ENCODE data around the gene PIN1. TPM values are rescaled to one million over a fixed set of nuclear protein-coding genes. Genes with fewer than 3 reads are reported as not detected.

The PIN1 gene
- total and polyA plus RNA-seq, 4 experiments from 2014 or later: 72.1 to 167 (median 81.0) TPM

DNA sequence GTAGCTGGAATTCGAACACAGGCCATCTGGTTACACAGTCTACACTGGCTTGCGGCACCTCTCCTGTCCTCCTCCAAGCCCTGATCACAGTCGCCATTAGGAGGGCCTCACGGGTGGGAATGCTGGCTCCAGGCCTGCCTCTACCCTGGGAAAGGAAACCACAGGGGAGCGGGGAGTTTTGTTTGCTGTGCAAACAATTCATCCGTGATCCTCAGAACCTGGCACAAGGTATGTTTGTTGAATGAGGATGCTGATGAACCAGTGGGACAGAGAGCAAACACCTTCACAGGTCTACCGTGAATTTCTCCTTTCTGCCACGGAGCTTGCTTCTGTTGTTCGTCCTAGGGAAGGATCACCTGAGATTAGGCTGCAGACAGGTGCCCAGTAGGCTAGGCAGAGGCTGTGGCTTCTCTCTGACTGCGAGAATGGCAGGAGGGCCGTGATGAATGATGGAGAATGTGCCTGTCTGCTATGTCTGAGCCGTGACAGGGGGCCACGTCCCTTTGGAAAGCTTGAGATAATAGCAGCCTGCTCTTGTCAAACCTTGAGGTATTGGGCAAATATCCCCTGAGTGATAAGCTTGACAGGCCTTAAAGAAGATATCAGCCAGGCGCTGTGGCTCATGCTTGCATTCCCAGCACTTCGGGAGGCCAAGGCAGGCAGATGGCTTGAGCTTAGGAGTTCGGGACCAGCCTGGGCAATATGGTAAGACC lies 36.7 kb downstream of the PIN1 start:
- Mint-ChIP-seq H3K4me1 (peaks cover under 1 to 7% (median 3%) of the 10 kb centered on the region in 4 donors), H3K4me3 (no peak overlapping the region), H3K36me3 (no peaks in the 10 kb centered on the region), H3K27ac (peak overlapping the region in 1 of 7 donors; percentile 46), H3K9me3 (no peaks in the 10 kb centered on the region), H3K27me3 (no peaks in the 10 kb centered on the region)
- H3K27ac ChIP-seq (ENCODE audit: low read depth, low read length): no peak overlapping the region
- no peak overlapping the region for H3K4me3 ChIP-seq (ENCODE audit: low read length in 2 of 2)
- no peak for DNase-seq
- no peaks in the 10 kb centered on the region for H3K36me3 ChIP-seq (ENCODE audit: insufficient read depth, low read length)
- ChIA-PET CTCF (ENCODE audit: partially characterized antibody) (no interaction called here), POLR2A (ENCODE audit: partially characterized antibody) (interaction anchor here (1.0 kb wide), 1 partner anchor 37 kb away, joined by 3 read pairs; the partner anchor contains the start of gene PIN1)
- intact Hi-C loops (cut with micrococcal nuclease): no loop called here
- H3K9me3 ChIP-seq (ENCODE audit: control insufficient read depth in 1 of 2, low read length in 2 of 2): no peaks in the 10 kb centered on the region
- peaks cover 6% of the 10 kb centered on the region for H3K4me1 ChIP-seq (ENCODE audit: insufficient read depth, low read length)
- no peaks in the 10 kb centered on the region for H3K27me3 ChIP-seq (ENCODE audit: insufficient read depth, low read length)

DNA sequence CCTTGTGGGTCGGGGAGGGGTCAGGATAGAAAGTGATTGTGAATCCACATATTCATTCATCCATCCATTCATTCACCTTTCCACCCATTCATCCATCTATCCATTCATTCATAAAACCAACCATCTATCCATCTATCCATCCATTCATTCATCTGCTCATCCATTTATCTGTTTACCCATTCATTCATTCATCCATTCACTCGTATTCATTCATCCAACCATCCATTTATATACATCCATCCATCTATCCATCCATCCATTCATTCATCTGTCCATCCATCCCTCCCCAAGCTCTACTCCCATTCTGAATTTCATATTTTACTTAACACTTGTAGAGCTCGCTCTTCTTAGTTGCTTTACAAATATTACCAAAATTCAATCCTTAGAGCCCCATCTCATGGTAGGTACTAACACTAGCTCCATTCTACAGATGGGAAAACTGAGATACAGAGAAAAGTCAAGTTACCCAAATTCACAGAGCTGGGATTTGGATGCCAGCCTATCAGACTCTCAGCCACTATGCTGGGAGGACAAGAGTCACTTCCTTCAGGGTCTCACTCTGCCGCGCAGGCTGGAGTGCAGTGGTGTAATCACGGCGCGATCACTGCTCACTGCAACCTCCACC lies 37.6 kb downstream of the PIN1 start:
- no peaks in the 10 kb centered on the region for H3K27me3 ChIP-seq (ENCODE audit: insufficient read depth, low read length)
- H3K4me3 ChIP-seq (ENCODE audit: low read length in 2 of 2): no peak overlapping the region
- Mint-ChIP-seq H3K27me3 (no peaks in the 10 kb centered on the region), H3K36me3 (no peaks in the 10 kb centered on the region), H3K9me3 (no peaks in the 10 kb centered on the region), H3K27ac (no peak overlapping the region), H3K4me3 (no peak overlapping the region), H3K4me1 (no peaks in the 10 kb centered on the region)
- DNase-seq: no peak
- CTCF ChIA-PET (ENCODE audit: partially characterized antibody): interaction anchor here (1.2 kb wide), 1 partner anchor 26 kb away, joined by 3 read pairs; no protein-coding TSS in a partner anchor
- intact Hi-C loops (cut with micrococcal nuclease): no loop called here
- POLR2A ChIA-PET (ENCODE audit: partially characterized antibody): interaction anchor here (0.6 to 1.0 kb wide), 2 partner anchors 37 to 47 kb away, joined by 3 read pairs; partner anchors contain the start of gene PIN1
- no peak overlapping the region for H3K27ac ChIP-seq (ENCODE audit: low read depth, low read length)
- H3K36me3 ChIP-seq (ENCODE audit: insufficient read depth, low read length): no peaks in the 10 kb centered on the region
- H3K4me1 ChIP-seq (ENCODE audit: insufficient read depth, low read length): no peaks in the 10 kb centered on the region
- H3K9me3 ChIP-seq (ENCODE audit: control insufficient read depth in 1 of 2, low read length in 2 of 2): no peaks in the 10 kb centered on the region

DNA sequence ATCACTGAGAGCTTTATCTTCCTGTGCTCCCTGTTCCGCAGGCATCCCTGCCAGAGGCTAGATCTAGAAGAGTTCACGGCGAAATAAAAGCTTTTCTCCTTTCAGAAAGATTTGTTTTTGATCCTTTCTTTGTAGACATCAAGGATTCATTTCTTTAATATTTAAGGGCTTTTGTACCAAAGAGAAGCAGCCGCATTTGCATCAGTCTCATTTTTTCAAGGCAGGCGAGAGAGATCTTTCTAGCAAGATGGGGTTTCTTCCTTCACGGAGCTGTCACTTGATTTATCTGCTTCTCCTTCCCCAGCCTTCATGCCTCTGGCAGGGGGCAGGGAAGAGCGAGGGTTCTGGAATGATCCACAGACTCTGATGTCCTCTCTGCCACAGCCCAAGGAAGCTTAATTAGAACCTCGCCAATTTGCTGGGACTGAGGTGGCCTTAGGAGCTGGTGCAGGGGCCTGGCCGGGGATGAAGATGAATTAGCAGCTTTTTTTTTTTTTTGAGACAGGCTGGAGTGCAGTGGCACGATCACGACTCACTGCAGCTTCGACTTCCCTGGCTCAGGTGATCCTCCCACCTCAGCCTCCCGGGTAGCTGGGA lies 40.0 kb downstream of the PIN1 start:
- peaks cover 0 to 2% of the 10 kb centered on the region in 2 donors for H3K27me3 Mint-ChIP-seq
- H3K27ac Mint-ChIP-seq: no peak overlapping the region
- Histone ChIP-seq H3K27me3 (ENCODE audit: insufficient read depth, low read length) (no peaks in the 10 kb centered on the region), H3K36me3 (ENCODE audit: insufficient read depth, low read length) (no peaks in the 10 kb centered on the region), H3K27ac (ENCODE audit: low read depth, low read length) (no peak overlapping the region), H3K4me1 (ENCODE audit: insufficient read depth, low read length) (no peaks in the 10 kb centered on the region), H3K9me3 (ENCODE audit: control insufficient read depth in 1 of 2, low read length in 2 of 2) (no peaks in the 10 kb centered on the region), H3K4me3 (ENCODE audit: low read length in 2 of 2) (no peak overlapping the region)
- peaks cover 0 to 2% (median 0%) of the 10 kb centered on the region in 4 donors for H3K4me1 Mint-ChIP-seq
- no peak for DNase-seq
- no peak overlapping the region for H3K4me3 Mint-ChIP-seq
- no peaks in the 10 kb centered on the region for H3K9me3 Mint-ChIP-seq
- POLR2A ChIA-PET (ENCODE audit: partially characterized antibody): interaction anchor here (0.9 kb wide), 1 partner anchor 8 kb away, joined by 4 read pairs; no protein-coding TSS in a partner anchor
- intact Hi-C loops (cut with micrococcal nuclease): no loop called here
- CTCF ChIA-PET (ENCODE audit: partially characterized antibody): interaction anchor here (1.0 to 1.1 kb wide), 2 partner anchors 18 to 28 kb away, joined by 3 to 6 read pairs; no protein-coding TSS in a partner anchor
- no peaks in the 10 kb centered on the region for H3K36me3 Mint-ChIP-seq

DNA sequence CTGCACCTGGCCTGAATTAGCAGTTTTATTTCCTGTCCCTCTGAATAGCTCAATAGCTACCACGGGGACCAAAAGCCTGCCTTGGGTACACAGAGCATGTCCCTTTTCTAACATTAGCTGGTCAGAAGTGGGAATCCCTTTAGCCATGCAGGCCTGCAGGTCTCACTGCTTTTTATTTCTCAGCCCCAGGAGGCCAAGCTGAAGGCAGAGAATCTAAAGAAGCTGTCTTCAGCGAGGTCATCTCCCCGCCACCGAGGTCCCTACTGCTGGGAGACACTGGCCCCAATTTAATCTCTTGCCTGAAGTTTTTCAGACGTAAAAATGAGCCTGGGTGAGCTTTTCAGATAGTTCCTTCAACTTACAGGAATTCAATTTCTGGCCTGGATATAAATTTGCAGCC lies 40.7 kb downstream of the PIN1 start:
- peaks cover 0 to 2% (median 0%) of the 10 kb centered on the region in 4 donors for H3K4me1 Mint-ChIP-seq

DNA sequence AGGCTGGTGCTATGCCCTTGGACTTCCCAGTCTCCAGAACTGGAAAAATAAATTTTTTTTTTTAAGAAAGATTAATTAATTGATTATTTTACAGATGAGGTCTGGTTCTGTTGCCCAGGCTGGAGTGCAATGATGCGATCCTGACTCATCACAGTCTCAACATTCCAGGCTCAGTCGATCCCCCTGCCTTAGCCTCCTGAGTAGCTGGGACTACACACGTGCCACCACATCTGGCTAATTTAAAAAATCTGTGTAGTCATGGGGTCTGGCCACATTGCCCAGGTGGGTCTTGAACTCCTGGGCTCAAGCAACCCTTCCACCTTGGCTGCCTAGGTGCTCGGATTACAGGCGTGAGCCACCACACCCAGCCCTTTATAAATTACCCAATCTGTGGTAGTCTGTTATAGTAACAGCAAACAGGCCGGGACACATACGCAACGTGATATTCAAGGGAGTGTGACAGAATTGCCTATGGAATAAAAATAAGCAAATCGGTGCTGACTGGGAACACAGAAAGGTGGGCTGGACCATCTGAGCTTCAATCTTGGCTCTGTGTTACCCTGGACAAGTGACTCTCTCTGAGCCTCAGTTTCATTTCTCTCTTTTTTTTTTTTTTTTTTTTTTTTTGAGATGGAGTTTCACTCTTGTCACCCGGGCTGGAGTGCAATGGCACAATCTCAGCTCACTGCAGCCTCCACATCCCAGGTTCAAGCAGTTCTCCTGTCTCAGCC lies 42.8 kb downstream of the PIN1 start:
- ChIA-PET POLR2A (ENCODE audit: partially characterized antibody) (no interaction called here), CTCF (ENCODE audit: partially characterized antibody) (interaction anchor here (0.7 to 1.2 kb wide), 2 partner anchors 43 to 275 kb away, joined by 3 read pairs; partner anchors contain the start of gene PIN1)
- Histone ChIP-seq H3K27me3 (ENCODE audit: insufficient read depth, low read length) (no peaks in the 10 kb centered on the region), H3K4me1 (ENCODE audit: insufficient read depth, low read length) (no peaks in the 10 kb centered on the region), H3K4me3 (ENCODE audit: low read length in 2 of 2) (no peak overlapping the region), H3K27ac (ENCODE audit: low read depth, low read length) (no peak overlapping the region), H3K9me3 (ENCODE audit: control insufficient read depth in 1 of 2, low read length in 2 of 2) (no peaks in the 10 kb centered on the region), H3K36me3 (ENCODE audit: insufficient read depth, low read length) (no peaks in the 10 kb centered on the region)
- no peaks in the 10 kb centered on the region for H3K9me3 Mint-ChIP-seq
- H3K36me3 Mint-ChIP-seq: no peaks in the 10 kb centered on the region
- H3K4me1 Mint-ChIP-seq: peaks cover 0 to 2% (median 0%) of the 10 kb centered on the region in 4 donors
- intact Hi-C loops (cut with micrococcal nuclease): no loop called here
- no peak for DNase-seq
- H3K27me3 Mint-ChIP-seq: peaks cover 0 to 2% of the 10 kb centered on the region in 2 donors
- peak overlapping the region in 1 of 8 donors; percentile 60 for H3K4me3 Mint-ChIP-seq
- no peak overlapping the region for H3K27ac Mint-ChIP-seq

More for the DNA sequence above, 40.7 kb downstream of the PIN1 start:
- no peaks in the 10 kb centered on the region for H3K36me3 Mint-ChIP-seq
- Histone ChIP-seq H3K4me3 (ENCODE audit: low read length in 2 of 2) (no peak overlapping the region), H3K4me1 (ENCODE audit: insufficient read depth, low read length) (no peaks in the 10 kb centered on the region), H3K27ac (ENCODE audit: low read depth, low read length) (no peak overlapping the region), H3K27me3 (ENCODE audit: insufficient read depth, low read length) (no peaks in the 10 kb centered on the region), H3K36me3 (ENCODE audit: insufficient read depth, low read length) (no peaks in the 10 kb centered on the region), H3K9me3 (ENCODE audit: control insufficient read depth in 1 of 2, low read length in 2 of 2) (no peaks in the 10 kb centered on the region)
- H3K4me3 Mint-ChIP-seq: no peak overlapping the region
- intact Hi-C loops (cut with micrococcal nuclease): no loop called here
- H3K27me3 Mint-ChIP-seq: peaks cover 0 to 2% of the 10 kb centered on the region in 2 donors
- no peak overlapping the region for H3K27ac Mint-ChIP-seq
- ChIA-PET POLR2A (ENCODE audit: partially characterized antibody) (interaction anchor here (0.9 kb wide), 1 partner anchor 9 kb away, joined by 4 read pairs; no protein-coding TSS in a partner anchor), CTCF (ENCODE audit: partially characterized antibody) (interaction anchor here (1.0 kb wide), 1 partner anchor 28 kb away, joined by 3 read pairs; no protein-coding TSS in a partner anchor)
- H3K9me3 Mint-ChIP-seq: no peaks in the 10 kb centered on the region
- DNase-seq: no peak

DNA sequence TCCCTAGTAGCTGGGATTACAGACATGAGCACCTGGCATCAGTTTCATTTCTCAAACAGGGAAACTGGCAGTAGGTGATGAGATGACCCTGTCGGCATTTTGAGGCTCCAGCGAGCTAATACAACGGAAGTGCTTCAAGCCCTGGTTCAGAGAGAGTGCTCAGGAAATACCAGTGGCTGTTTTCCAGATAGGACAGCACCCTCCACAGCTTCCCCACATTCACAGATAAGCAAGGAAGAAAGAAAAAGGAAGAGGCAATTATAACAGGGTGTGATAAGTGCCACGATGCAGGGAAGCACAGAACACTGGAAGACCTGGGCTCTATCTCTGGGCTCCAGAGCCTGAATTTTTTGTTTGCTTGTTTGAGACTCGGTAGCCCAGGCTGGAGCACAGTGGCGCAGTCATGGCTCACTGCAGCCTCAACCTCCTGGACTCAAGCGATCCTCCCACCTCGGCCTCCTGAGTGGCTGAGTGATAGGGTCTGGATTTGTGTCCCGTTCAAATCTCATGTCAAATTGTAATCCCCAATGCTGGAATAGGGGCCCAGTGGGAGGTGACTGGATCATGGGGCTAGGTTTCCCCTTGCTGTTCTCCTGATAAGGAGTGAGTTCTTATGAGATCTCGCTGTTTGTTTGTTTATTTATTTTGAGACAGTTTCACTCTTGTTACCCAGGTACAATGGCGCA lies 43.5 kb downstream of the PIN1 start:
- Mint-ChIP-seq H3K4me1 (peaks cover 0 to 2% (median 0%) of the 10 kb centered on the region in 4 donors), H3K36me3 (no peaks in the 10 kb centered on the region), H3K9me3 (no peaks in the 10 kb centered on the region), H3K4me3 (peak overlapping the region in 1 of 8 donors; percentile 60), H3K27me3 (peaks cover 0 to 2% of the 10 kb centered on the region in 2 donors), H3K27ac (no peak overlapping the region)
- no peaks in the 10 kb centered on the region for H3K9me3 ChIP-seq (ENCODE audit: control insufficient read depth in 1 of 2, low read length in 2 of 2)
- ChIA-PET POLR2A (ENCODE audit: partially characterized antibody) (no interaction called here), CTCF (ENCODE audit: partially characterized antibody) (interaction anchor here (1.2 kb wide), 1 partner anchor 43 kb away, joined by 3 read pairs; the partner anchor contains the start of gene PIN1)
- H3K27me3 ChIP-seq (ENCODE audit: insufficient read depth, low read length): no peaks in the 10 kb centered on the region
- no peak overlapping the region for H3K27ac ChIP-seq (ENCODE audit: low read depth, low read length)
- no peak overlapping the region for H3K4me3 ChIP-seq (ENCODE audit: low read length in 2 of 2)
- no peak for DNase-seq
- intact Hi-C loops (cut with micrococcal nuclease): no loop called here
- H3K36me3 ChIP-seq (ENCODE audit: insufficient read depth, low read length): no peaks in the 10 kb centered on the region
- no peaks in the 10 kb centered on the region for H3K4me1 ChIP-seq (ENCODE audit: insufficient read depth, low read length)

Measured in CD4-positive, alpha-beta memory T cell (primary cell).